GM10248 (cell line): ENCODE results near the gene PDIA6.
"Not testable (repeated sequence)": the region's sequence is repeated elsewhere in the genome, so short reads cannot be mapped to it uniquely, and the experiment has no call there.

Experiments
- CTCF ChIA-PET: fragments of 300-600 bp; sonication (Branson Sonifier 250); formaldehyde crosslinking; extraction: SDS; loops from one replicate; lab custom pipeline; 2021; ENCODE audit warnings: antibody characterized with exemption; lab: Yijun Ruan, JAX
- POLR2A ChIA-PET: fragments of 350-650 bp; sonication (Branson Sonifier 250); formaldehyde crosslinking; extraction: SDS; loops from one replicate; lab custom pipeline; 2020; ENCODE audit warnings: antibody characterized with exemption; lab: Yijun Ruan, JAX
- DNase-seq: peaks from one replicate; pipeline ENCODE4 v3.0.0; 2012; ENCODE audit errors: extremely low spot score
- CTCF ChIP-seq: IDR thresholded peaks from 2 replicates; pipeline ENCODE4 v1.5.1; 2012; ENCODE audit warnings: mild to moderate bottlenecking, low read depth; ENCODE audit errors: extremely low read depth, missing control alignments, control extremely low read depth

Gene PDIA6

GRCh38 chr2:10820562-10820961 is 8.0 kb upstream of the PDIA6 start:
- no peak for TF ChIP-seq CTCF
- ChIA-PET POLR2A (no interaction called here), CTCF (interaction anchor here (9.9 kb wide), 1 partner anchor 13 kb away, joined by 88 read pairs; no protein-coding TSS in a partner anchor)
- DNase-seq, result no peak

- ChIA-PET CTCF (interaction anchor here (9.9 kb wide), 1 partner anchor 13 kb away, joined by 88 read pairs; no protein-coding TSS in a partner anchor), POLR2A (no interaction called here)
- no peak for DNase-seq
- TF ChIP-seq CTCF, result no peak
These were observed 7.2 kb upstream of the PDIA6 start for GRCh38 chr2:10819714-10820314.

- no peak for TF ChIP-seq CTCF
- no peak for DNase-seq
- POLR2A ChIA-PET, result no interaction called here
- CTCF ChIA-PET, result interaction anchor here (9.9 kb wide), 1 partner anchor 14 kb away, joined by 88 read pairs; no protein-coding TSS in a partner anchor
These were observed 6.4 kb upstream of the PDIA6 start for GRCh38 chr2:10818984-10819383.

GRCh38 chr2:10818305-10818704 is 5.7 kb upstream of the PDIA6 start:
- POLR2A ChIA-PET, DNase-seq: not testable (repeated sequence)
- CTCF ChIA-PET, result interaction anchor here (9.9 kb wide), 1 partner anchor 15 kb away, joined by 88 read pairs; no protein-coding TSS in a partner anchor

- ChIA-PET POLR2A (no interaction called here), CTCF (interaction anchor here (9.9 kb wide), 1 partner anchor 16 kb away, joined by 88 read pairs; no protein-coding TSS in a partner anchor)
- DNase-seq, result no peak
- peak; percentile 18 for TF ChIP-seq CTCF
These were observed 4.8 kb upstream of the PDIA6 start for GRCh38 chr2:10817413-10817812.

GRCh38 chr2:10814571-10815331 is 2.2 kb upstream of the PDIA6 start:
- no peak for DNase-seq

More at GRCh38 chr2:10814571-10815331, 2.2 kb upstream of the PDIA6 start:
- no peak for TF ChIP-seq CTCF
- ChIA-PET POLR2A (no interaction called here), CTCF (interaction anchor here (9.9 kb wide), 1 partner anchor 19 kb away, joined by 88 read pairs; no protein-coding TSS in a partner anchor)
